ENCODE measurements around the gene ARHGAP40. TPM values are rescaled to one million over a fixed set of nuclear protein-coding genes. Genes with fewer than 3 reads are reported as not detected.

Gene ARHGAP40
- total and polyA plus RNA-seq, 9 of the 15 experiments (the other 6 are each of a cell fraction or from before 2014, with no cell fraction given): not detected

DNA sequence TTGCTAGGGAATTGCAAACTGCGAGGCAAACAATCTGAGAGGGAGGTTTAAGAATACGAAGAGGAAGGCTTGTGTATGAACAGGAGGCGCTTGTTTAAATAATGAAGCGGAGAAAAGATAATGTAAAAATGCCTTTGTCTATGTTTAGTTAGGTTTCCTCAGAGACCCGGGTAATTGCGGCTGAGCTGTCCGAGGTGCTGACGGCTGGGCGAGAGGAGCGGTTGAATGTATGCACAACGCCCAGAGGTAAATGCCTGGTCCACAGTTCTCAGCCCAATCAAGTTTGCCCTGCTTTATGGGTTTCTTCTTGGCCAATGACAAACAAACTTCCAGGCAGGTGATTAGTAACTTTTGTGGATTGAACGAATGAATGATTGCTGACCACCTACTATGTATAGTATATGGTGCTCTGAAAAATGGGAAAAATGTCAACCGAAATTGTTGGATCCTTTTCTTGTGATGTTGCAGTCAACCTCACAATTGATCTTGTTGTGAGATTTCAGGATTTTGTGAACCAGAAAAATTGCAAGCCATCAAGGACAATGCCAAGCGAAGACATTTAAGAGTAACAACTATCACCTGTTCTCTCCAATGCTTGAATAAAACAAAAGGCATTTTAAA lies 84.4 kb downstream of the ARHGAP40 start (continued):
- TF ChIP-seq WHSC1 (IDR thresholded peaks at IDR 0.05; ENCODE audit: low read length) (no peak), ERF (CRISPR knock-in tag; IDR thresholded peaks at IDR 0.05) (no peak), ZNF668 (CRISPR knock-in tag; IDR thresholded peaks at IDR 0.05) (no peak), RFX7 (CRISPR knock-in tag; IDR thresholded peaks at IDR 0.05) (no peak), ZNF3 (CRISPR knock-in tag; IDR thresholded peaks at IDR 0.05) (no peak), BHLHE40 (IDR thresholded peaks at IDR 0.05; ENCODE audit: low read length) (no peak), LARP7 (IDR thresholded peaks at IDR 0.05) (no peak), SIN3A (IDR thresholded peaks at IDR 0.05; ENCODE audit: borderline replicate concordance in 2 of 2, control insufficient read depth in 1 of 2, low read depth in 2 of 2, low read length in 2 of 2) (peak in 1 of 2 experiments; percentile 59; a peak in 1 of 4 replicates), KDM2B (CRISPR knock-in tag; IDR thresholded peaks at IDR 0.05) (no peak), NRF1 (conservative IDR thresholded peaks at IDR 0.05 in 1 of 2, IDR thresholded peaks at IDR 0.05 in 1 of 2) (no peak), TEAD2 (tag; IDR thresholded peaks at IDR 0.05) (no peak), MED1 (CRISPR knock-in tag; IDR thresholded peaks at IDR 0.05; ENCODE audit: borderline replicate concordance) (no peak), MCM2 (IDR thresholded peaks at IDR 0.05; ENCODE audit: low read depth) (no peak), XRCC3 (IDR thresholded peaks at IDR 0.05) (no peak), EZH2 (IDR thresholded peaks at IDR 0.05; ENCODE audit: borderline replicate concordance, low read depth, low read length) (no peak), CXXC5 (CRISPR knock-in tag; IDR thresholded peaks at IDR 0.05) (peak; percentile 63), SREBF1 (IDR thresholded peaks at IDR 0.05; ENCODE audit: borderline replicate concordance, low read depth, low read length) (no peak)
- TF ChIP-seq, protein P1, sequence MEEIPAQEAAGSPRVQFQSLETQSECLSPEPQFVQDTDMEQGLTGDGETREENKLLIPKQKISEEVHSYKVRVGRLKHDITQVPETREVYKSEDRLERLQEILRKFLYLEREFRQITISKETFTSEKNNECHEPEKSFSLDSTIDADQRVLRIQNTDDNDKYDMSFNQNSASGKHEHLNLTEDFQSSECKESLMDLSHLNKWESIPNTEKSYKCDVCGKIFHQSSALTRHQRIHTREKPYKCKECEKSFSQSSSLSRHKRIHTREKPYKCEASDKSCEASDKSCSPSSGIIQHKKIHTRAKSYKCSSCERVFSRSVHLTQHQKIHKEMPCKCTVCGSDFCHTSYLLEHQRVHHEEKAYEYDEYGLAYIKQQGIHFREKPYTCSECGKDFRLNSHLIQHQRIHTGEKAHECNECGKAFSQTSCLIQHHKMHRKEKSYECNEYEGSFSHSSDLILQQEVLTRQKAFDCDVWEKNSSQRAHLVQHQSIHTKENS (CRISPR knock-in tag; IDR thresholded peaks at IDR 0.05): no peak
- TF ChIP-seq, protein P2, sequence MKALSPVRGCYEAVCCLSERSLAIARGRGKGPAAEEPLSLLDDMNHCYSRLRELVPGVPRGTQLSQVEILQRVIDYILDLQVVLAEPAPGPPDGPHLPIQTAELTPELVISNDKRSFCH (CRISPR knock-in tag; IDR thresholded peaks at IDR 0.05): no peak
- TF ChIP-seq, protein P2 (tag; IDR thresholded peaks at IDR 0.05): no peak
- TF ChIP-seq, protein P3, sequence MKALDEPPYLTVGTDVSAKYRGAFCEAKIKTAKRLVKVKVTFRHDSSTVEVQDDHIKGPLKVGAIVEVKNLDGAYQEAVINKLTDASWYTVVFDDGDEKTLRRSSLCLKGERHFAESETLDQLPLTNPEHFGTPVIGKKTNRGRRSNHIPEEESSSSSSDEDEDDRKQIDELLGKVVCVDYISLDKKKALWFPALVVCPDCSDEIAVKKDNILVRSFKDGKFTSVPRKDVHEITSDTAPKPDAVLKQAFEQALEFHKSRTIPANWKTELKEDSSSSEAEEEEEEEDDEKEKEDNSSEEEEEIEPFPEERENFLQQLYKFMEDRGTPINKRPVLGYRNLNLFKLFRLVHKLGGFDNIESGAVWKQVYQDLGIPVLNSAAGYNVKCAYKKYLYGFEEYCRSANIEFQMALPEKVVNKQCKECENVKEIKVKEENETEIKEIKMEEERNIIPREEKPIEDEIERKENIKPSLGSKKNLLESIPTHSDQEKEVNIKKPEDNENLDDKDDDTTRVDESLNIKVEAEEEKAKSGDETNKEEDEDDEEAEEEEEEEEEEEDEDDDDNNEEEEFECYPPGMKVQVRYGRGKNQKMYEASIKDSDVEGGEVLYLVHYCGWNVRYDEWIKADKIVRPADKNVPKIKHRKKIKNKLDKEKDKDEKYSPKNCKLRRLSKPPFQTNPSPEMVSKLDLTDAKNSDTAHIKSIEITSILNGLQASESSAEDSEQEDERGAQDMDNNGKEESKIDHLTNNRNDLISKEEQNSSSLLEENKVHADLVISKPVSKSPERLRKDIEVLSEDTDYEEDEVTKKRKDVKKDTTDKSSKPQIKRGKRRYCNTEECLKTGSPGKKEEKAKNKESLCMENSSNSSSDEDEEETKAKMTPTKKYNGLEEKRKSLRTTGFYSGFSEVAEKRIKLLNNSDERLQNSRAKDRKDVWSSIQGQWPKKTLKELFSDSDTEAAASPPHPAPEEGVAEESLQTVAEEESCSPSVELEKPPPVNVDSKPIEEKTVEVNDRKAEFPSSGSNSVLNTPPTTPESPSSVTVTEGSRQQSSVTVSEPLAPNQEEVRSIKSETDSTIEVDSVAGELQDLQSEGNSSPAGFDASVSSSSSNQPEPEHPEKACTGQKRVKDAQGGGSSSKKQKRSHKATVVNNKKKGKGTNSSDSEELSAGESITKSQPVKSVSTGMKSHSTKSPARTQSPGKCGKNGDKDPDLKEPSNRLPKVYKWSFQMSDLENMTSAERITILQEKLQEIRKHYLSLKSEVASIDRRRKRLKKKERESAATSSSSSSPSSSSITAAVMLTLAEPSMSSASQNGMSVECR (CRISPR knock-in tag; IDR thresholded peaks at IDR 0.05): 0 out of 2 replicates have a peak, but pooled peaks have one; percentile 25
- TF ChIP-seq, protein P4, sequence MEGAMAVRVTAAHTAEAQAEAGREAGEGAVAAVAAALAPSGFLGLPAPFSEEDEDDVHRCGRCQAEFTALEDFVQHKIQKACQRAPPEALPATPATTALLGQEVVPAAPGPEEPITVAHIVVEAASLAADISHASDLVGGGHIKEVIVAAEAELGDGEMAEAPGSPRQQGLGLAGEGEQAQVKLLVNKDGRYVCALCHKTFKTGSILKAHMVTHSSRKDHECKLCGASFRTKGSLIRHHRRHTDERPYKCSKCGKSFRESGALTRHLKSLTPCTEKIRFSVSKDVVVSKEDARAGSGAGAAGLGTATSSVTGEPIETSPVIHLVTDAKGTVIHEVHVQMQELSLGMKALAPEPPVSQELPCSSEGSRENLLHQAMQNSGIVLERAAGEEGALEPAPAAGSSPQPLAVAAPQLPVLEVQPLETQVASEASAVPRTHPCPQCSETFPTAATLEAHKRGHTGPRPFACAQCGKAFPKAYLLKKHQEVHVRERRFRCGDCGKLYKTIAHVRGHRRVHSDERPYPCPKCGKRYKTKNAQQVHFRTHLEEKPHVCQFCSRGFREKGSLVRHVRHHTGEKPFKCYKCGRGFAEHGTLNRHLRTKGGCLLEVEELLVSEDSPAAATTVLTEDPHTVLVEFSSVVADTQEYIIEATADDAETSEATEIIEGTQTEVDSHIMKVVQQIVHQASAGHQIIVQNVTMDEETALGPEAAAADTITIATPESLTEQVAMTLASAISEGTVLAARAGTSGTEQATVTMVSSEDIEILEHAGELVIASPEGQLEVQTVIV (CRISPR knock-in tag; IDR thresholded peaks at IDR 0.05; ENCODE audit: borderline replicate concordance): no peak

Measured in K562 (cell line).